ENCODE measurements around the gene PAIP1.
"Not testable (repeated sequence)": the region's sequence is repeated elsewhere in the genome, so short reads cannot be mapped to it uniquely, and the experiment has no call there.

The PAIP1 gene

GRCh38 chr5:43571237-43571636 lies 14.4 kb upstream of the PAIP1 start:
- no peak for DNase-seq (ENCODE audit: low spot score)

GRCh38 chr5:43570450-43571158 lies 13.7 kb upstream of the PAIP1 start:
- no peak for DNase-seq (ENCODE audit: low spot score)

- no peak for DNase-seq (ENCODE audit: low spot score)
Observed at GRCh38 chr5:43569236-43569746, 12.4 kb upstream of the PAIP1 start.

- no peak for DNase-seq (ENCODE audit: low spot score)
Observed at GRCh38 chr5:43567967-43568366, 11.1 kb upstream of the PAIP1 start.

- DNase-seq (ENCODE audit: low spot score), result no peak
Observed at GRCh38 chr5:43565043-43565442, 8.2 kb upstream of the PAIP1 start.

GRCh38 chr5:43564289-43564850 lies 7.5 kb upstream of the PAIP1 start:
- DNase-seq (ENCODE audit: low spot score), result no peak

- DNase-seq (ENCODE audit: low spot score), result no peak
Observed at GRCh38 chr5:43563321-43563720, 6.4 kb upstream of the PAIP1 start.

- DNase-seq (ENCODE audit: low spot score), result no peak
Observed at GRCh38 chr5:43561356-43561755, 4.5 kb upstream of the PAIP1 start.

- no peak for DNase-seq (ENCODE audit: low spot score)
Observed at GRCh38 chr5:43560128-43560527, 3.3 kb upstream of the PAIP1 start.

GRCh38 chr5:43556607-43556856 lies 345 bp downstream of the PAIP1 start:
- not testable (repeated sequence) for DNase-seq (ENCODE audit: low spot score)

GRCh38 chr5:43555895-43556606 lies 826 bp downstream of the PAIP1 start:
- DNase-seq (ENCODE audit: low spot score), result peak; percentile 78

GRCh38 chr5:43554497-43554896 lies 2.4 kb downstream of the PAIP1 start:
- no peak for DNase-seq (ENCODE audit: low spot score)

- no peak for DNase-seq (ENCODE audit: low spot score)
Observed at GRCh38 chr5:43553381-43553780, 3.5 kb downstream of the PAIP1 start.

- DNase-seq (ENCODE audit: low spot score), result no peak
Observed at GRCh38 chr5:43551731-43552130, 5.1 kb downstream of the PAIP1 start.

GRCh38 chr5:43549272-43549671 lies 7.6 kb downstream of the PAIP1 start:
- not testable (repeated sequence) for DNase-seq (ENCODE audit: low spot score)

GRCh38 chr5:43548358-43548757 lies 8.5 kb downstream of the PAIP1 start:
- no peak for DNase-seq (ENCODE audit: low spot score)

- DNase-seq (ENCODE audit: low spot score), result no peak
Observed at GRCh38 chr5:43547532-43547931, 9.3 kb downstream of the PAIP1 start.

- no peak for DNase-seq (ENCODE audit: low spot score)
Observed at GRCh38 chr5:43543434-43543833, 13.4 kb downstream of the PAIP1 start.

- no peak for DNase-seq (ENCODE audit: low spot score)
Observed at GRCh38 chr5:43540746-43541145, 16.1 kb downstream of the PAIP1 start.

GRCh38 chr5:43536972-43537371 lies 19.9 kb downstream of the PAIP1 start:
- DNase-seq (ENCODE audit: low spot score), result no peak

- no peak for DNase-seq (ENCODE audit: low spot score)
Observed at GRCh38 chr5:43533646-43534045, 23.2 kb downstream of the PAIP1 start.

GRCh38 chr5:43530648-43531047 lies 26.2 kb downstream of the PAIP1 start:
- no peak for DNase-seq (ENCODE audit: low spot score)

- no peak for DNase-seq (ENCODE audit: low spot score)
Observed at GRCh38 chr5:43523662-43524072, 33.2 kb downstream of the PAIP1 start.
